NCI-H82 treated with DMSO at 0.1 percent for 48 hours (cell line): ENCODE data around the gene GLCCI1.

Source experiments
- DNase-seq: peaks from one replicate; lab custom pipeline; 2025; ENCODE audit not compliant: unreplicated experiment; lab: John Stamatoyannopoulos, UW

The GLCCI1 gene

DNA sequence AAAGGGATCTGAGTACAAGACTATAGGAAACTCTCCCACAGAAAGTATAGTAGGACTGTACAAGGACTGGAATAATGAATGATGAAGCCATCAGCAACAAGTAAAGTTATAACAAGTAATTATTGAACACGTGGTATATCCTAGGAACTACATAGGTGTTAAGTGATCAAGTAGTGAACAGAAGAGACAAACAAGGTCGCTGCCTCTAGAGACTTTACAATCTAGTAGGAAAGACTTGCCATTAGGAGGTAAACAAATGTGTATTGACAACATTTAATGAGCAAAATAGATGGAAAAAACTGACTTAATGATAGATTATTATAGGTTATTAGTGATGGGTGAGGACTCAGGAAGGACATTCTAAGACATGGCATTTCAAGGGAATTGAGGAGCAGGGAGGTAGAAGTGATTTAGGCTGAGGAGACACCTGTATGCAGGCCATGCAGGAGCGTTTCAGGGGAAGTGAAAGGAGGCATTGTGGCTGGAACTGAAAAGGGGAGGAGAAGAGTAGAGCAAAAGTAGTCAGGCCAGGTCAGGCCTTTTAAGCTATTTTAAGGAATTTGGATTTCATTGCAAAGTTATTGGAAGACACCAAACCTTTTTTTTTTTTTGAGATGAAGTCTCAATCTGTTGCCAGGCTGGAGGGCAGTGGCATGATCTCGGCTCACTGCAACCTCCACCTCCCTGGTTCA, 8.5 kb upstream of the GLCCI1 start:
- DNase-seq: no peak

DNA sequence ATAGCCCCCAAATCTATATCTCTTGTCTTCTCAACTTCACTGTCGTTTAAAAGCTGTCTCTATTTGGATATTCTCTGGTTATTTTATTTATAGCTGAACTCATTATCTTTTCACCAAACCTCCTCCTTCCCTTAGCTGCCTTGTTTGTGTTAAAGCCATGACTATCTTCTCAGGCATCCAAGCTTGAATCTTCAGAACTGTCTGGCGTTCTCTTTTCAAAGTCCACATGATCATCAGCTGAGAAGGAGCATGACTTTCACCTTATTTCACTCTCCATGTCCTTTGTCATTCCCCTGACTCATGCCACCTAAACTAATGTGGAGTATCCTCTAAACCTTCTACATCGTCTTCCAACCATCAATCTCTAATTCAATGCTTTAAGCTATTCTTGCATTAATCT, 5.7 kb upstream of the GLCCI1 start:
- no peak for DNase-seq

DNA sequence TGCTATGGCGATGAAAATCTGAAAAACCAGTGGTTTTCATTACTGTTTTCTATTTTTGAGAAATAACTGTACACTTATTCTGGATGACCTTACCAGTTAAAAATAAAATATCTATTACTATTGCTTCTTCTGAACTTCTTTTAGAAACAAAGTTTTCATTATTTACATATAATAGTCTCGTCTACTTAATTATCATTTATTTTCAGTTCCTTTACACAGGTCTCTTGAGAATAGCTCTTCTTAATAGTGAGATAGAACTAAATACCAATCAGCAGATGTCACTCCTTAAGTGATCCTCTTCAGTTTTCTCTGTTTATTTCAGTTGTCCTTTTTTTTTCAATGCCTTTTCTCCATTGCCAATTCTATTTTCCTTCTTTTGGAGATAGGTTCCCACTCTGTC, 4.3 kb upstream of the GLCCI1 start:
- DNase-seq: no peak

DNA sequence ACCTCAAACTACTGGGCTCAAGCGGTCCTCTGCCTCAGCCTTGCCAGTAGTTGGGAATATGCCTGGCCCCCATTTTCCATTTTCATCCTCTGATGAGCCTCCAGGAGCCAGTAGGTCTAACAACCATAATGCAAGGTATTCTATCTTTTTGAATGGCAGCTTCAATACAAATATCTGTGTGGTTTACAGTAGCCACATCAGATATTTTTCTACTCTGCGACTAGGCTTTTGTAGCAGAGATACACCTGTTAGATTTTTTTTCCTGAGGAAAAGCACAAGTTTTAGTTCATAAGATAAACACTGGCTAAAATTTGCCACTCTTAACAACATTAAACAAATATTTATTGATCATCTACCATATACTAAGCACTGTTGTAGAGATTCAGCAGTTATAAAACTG, 3.9 kb upstream of the GLCCI1 start:
- DNase-seq: no peak

DNA sequence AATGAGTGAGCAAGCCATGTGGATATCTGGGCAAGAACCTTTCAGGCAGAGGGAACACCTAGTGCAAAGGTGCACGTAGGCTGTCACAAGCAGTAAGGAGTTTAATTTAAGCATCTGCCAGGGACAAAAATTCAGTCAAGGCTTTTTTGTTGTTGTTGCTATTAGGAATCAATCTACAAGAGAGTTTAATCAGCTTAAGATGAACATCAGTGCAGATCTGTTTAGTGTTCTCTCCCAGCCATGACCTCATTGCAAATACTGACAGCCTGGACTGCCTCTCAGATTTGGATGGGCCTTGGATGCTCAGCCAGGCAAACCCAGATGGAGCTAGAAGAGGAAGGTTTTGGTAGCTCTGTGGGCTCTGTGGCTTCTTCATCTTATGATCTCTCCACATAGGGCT, 3.3 kb upstream of the GLCCI1 start:
- DNase-seq: peak; percentile 83

DNA sequence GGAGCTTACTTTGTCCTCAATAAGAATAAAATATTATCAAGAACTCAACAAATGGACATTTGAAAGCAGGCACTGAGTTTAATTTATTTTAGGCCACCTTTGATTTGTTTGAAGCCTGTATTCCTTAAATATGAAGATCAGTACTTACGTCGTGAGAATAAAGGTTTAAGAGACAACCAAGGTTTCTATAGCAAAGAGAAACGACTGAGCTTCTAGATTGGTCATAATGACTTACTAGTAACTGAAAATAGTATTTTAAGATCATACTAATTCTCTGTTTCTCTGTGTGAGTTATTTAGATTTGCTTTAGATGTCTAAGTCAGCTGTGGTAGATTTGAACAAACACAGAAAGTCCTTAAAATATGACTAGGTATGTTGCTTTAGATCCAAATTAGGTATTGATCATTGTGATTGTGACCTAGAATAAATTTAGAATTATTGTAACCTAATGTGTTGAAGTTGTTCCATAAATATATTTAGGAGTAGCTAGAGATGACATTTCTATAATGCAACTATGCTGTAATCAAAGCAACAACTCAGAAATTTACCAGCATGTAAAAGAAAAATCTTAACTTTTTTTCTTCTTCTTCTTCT, 2.4 kb upstream of the GLCCI1 start:
- no peak for DNase-seq

DNA sequence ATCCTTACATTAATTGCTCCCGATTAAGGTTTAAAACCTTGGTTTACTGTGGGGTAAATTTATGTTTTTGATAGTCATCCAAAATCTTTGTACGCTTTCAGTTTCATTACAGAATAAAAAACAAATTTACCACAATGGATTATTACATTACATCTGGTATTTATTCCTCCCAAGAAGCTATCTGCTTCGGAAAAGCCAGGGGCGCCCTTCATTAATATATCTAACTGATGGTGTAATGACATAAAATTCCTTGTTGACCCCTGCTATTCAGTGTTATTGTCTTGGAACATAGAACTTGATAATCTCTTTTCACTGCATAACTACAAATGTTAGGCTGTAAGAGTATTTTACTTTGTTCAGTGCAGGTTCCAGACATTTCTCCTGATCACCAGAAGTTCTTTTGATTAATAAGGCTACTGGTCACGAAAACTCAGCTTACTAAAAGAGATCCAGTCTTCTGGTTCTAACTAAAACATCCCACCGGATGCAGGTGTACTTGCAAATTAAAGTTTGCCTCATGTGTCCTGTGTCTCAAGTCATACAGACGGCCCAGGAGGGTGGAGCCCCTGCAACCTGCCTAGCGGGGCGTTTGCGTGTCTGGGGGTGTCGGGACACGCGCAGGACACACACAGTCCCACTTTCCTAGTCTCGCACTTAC, 581 bp upstream of the GLCCI1 start:
- no peak for DNase-seq

DNA sequence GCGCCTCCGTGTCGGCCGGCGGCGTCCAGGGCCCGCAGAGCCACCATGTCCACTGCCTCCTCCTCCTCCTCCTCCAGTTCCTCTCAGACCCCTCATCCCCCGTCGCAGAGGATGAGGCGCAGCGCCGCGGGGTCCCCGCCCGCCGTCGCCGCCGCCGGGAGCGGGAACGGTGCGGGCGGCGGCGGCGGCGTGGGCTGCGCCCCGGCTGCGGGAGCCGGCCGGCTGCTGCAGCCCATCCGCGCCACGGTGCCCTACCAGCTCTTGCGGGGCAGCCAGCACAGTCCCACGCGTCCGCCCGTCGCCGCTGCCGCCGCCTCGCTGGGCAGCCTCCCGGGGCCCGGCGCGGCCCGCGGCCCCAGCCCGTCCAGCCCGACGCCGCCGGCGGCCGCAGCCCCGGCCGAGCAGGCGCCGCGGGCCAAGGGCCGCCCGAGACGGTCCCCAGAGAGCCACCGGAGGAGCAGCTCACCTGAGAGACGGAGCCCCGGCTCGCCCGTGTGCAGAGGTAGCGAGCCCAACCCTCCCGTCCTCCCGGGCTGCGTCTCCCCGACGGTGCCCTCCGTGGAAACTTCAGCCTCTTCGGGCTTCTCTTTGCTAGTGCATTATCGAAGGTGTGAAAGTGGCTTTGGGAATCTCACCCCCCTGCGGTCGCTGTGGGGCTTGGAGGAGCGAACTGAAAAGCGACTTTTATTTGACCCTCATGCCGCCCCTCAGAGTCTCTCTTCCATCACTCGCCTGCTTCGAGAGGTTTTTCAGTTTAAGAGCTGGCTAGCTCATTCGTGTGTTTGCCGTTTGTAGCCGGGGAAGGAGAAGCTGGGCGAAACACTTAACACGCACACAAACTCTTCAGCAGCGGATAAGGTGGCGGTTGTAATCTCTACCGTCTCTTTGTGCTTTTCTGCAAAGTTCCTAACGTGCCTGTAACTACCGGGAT, 975 bp downstream of the GLCCI1 start:
- peak; percentile 28 for DNase-seq

DNA sequence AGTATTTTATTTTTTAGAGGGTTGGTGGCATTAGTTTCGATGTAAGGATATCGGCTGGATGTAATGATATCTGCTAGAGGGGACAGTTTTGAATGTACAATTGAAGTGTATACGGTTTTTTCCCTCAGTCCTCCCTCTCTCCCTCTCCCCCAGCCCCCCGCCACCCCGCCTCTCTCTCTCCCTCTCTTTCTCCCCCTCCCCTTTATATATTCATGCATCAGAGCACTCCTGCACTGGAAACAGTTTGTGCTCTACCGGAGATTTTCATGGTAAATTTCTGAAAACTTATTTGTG, 1.6 kb downstream of the GLCCI1 start:
- DNase-seq: no peak

DNA sequence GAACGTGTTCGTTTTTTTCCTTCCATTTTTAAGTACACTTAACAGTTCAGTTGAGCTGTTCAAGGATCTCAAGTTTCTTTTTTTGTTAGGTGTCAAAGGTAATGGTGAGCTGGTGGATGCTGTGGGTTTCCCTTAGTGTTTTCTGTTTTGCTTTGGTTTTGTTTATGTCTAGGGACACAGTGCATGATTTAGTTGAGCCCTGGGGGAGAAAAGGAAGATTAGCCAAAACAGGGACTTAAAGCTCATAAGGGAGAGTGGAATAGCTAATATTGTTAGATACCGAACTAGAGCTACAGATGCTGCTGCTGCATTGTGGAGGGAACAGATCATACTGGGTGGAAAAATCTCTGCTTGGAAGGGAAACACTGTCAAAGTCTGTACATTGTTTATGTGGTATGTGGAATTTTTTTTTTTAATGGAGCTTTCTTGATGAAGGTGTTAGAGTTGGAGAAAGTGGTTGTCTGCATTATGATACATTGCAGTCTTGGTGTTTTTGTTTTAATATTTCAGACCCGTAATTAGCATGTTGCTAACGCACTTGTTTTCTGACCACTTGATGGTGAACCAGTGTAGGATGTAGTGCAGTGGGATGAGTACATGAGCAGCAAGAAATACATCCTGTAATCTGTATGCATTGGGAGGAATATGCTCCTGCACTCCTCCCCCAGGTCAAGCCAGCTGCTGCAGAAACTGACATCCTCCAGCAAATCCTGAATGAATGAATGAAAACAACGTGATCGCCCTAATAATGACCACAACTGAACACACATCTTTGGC, 2.1 kb downstream of the GLCCI1 start:
- peak; percentile 57 for DNase-seq

DNA sequence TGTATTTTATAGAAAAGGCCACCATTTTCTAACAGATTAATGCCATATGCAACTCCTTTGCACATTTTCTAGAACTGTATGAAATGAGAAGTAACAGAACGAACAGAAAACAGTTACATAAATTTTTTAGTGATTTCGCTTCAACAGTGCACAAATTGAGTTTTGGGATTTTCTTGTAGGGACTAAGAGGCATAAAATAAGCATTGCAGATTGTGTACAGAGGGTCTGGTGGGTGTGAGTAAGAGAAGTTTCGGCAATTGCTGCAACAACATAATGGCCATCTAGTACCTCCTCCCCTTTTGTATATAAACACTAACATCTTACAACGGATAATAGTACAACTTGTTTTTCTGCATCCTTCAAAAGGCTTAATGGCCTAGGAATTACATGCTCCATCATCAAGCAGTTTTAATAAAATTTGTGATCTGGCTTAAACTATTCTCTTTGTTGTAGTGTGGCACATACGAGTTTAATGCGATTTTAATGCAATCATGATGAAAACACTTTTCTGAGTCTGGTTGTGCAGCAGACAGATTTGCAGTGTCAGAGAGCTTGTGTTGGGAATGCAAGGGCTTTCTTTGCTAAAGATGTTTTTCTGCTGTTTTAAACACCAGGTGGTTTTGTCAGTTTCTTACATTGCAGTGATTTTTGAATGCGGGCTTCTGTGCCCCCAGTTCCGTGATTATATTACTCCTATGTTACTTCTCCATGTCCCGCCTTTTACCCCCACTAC, 2.9 kb downstream of the GLCCI1 start:
- DNase-seq: no peak

DNA sequence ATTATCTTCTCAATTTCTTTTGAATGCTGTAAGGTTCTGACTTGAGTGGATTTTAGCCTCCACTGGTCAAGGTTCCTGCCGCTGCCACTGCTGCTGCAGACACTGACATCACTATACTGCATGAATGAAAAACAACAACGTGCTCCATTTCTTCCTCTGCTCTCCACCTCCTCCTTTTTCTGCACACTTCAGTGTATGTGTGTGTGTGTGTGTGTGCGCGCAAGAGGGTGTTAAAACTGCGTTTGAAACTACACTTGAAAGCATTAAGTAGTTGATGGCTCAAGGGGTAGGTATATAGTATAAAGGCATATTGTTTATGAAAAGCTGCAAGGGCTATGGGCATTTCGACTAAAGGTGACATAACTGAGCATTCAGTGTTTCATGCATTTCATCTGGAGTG, 3.5 kb downstream of the GLCCI1 start:
- DNase-seq: no peak

DNA sequence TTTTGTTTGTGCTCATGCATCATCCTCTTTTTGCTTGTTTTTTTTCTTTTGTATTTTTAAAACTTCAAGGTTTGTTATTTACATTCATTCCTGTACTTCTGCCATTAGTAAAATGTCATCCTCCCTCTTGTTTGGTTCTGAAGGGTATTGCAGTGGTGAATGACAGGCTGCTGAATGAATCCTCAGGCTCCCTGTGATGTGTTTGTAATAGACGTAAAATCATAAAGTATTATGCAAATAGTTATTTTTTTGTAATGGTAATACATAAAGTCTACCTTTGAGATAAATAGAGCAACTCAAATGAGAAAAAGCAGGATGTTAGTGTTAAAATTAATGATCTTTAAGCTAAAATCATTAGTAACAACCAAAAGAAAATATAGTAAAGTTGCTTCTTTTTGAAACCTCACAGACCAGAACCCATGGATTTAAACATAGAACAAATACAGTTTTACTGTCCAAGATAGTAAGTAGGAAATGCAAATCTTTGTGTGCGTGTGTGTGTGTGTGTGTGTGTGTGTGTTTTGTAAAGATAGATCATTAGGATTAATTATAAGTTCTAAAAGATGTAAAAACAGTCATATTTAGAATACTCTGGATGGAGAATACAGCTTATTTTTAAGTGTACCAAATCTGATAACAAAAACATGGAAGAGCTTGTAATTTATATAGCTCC, 4.5 kb downstream of the GLCCI1 start:
- DNase-seq: no peak

DNA sequence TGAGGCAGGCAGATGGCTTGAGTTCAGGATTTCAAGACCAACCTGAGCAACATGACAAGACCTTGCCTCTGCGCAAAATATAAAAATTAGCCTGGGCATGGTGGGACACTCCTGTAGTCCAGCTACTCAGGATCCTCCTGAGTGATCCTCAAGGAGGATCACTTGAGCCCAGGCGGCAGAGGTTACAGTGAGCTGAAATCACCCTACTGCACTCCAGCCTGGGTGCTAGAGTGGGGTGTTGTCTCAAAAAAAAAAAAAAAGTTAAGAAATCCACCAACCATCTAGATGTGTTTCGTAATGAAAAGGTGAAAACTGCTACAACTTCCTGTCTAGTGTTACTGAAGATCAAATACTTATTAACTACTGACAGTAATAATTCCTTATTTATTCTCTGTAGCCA, 8.1 kb downstream of the GLCCI1 start:
- DNase-seq: no peak

DNA sequence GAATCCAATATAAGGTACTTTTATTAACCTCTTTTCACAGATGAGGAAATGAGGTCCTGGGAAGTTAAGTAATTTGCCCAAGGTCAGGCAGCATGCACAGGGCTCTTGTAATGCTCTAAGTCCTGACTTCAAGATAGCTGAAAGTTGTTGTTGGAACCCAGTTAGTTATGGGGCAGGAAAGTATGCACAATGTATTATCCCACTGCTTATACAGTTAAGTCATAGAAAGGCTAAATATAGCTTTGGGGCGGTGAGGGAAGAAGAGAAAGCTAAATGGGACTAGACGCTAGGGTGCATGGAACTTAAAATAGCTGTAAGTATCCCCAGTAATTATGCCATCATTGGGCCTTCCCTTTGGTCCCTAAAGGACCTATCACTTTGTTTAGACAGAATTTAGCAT, 9.2 kb downstream of the GLCCI1 start:
- DNase-seq: no peak

DNA sequence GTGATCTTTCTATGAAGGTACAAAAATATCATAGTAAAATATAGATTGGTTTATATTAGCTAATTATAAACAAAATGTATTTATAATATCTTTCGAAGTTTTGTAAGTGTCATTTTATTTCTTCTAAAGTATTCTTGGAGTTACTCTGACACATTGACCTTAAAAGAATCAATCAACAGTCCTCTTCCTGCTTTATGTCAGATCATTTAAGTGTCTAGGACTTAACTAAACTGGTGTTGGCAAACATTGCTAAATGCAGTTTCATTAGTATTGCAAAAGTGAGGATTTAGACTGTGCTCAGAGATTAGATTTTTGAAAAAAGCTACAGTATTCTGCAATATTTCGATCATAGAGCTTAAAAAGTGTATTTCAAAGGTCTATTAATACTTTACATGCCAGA, 10.3 kb downstream of the GLCCI1 start:
- no peak for DNase-seq

DNA sequence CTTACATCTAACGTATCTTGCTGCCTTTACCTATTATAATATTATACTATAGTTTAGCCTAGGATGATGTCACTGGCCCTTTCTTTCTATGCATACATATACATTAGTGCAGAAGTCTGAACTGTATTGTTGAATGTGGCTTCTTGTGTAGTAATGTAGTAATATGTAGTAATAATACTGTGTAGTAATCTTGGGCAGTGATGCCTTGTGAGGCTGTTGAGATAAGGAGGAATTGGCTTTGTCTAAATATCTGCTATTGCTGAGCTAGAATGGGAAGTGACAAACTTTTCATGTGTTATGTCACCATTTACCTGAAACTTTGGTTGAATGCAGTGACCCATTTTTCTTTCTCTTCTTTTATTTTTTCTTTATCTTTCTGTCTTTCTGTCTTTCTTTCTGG, 11.0 kb downstream of the GLCCI1 start:
- no peak for DNase-seq

DNA sequence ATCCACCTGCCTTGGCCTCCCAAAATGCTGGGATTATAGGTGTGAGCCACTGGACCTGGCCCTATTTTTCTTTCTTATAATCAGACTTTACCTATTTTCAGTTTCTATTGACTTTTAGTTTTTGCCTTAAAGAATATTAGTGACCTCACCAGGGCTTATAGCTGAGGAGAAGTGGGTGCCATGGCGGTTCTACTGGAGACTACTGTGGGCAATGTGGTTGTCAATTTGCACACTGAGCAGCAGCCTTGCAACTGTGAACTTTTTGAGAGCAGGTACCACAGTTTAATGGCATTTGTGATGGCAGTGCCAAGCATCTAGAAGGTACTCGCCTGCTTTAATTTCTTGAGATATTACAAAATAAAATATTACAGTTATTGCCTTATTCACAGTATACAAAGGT, 11.5 kb downstream of the GLCCI1 start:
- DNase-seq: no peak

DNA sequence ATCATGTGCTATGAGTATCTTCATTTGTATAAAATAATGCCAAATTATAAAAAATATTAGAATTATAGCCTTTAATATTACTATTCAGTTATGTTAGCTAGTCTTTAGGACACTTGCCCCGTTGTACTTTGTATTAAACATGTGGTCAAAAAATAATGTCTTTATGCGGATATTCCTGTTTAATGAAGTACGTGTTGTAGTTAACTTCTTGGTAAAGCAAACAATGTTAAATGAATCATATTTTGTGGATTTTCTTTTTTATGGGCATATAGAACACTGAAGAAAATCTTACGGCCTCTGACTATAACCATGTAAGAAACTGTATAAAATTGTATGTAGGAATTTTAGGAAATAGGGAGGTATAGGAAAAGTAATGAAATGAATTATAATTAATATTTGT, 14.3 kb downstream of the GLCCI1 start:
- no peak for DNase-seq

DNA sequence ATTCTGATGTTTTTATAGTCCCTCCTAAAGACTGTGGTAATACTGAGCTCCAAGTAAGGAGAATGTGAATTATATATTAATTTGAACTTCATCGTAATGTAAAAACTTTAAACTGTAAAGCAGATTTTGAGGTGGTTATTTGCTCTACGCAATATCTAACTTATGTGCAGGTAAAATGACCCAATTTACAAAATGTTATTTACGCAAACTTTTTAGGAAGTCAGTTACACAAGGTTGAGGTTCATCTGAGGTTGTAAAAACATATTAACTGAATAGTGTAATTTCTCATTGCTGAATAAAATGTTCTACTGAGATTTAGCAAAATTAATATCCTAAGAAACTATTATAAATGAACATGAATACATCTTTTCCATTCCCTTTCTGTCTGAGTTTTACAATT, 15.8 kb downstream of the GLCCI1 start:
- no peak for DNase-seq
